SK-N-SH (cell line): ENCODE measurements around the gene FCHO1.

Experiments used
- FOXM1 ChIP-seq: IDR thresholded peaks from 2 replicates; pipeline ENCODE4 v1.4.0; 2012; ENCODE audit warnings: low read depth, mild to moderate bottlenecking
- MXI1 ChIP-seq: IDR thresholded peaks from 2 replicates; pipeline ENCODE4 v1.6.1; 2012; ENCODE audit warnings: mild to moderate bottlenecking, low read depth, low read length, improper control_type of control experiment
- POLR2AphosphoS5 ChIP-seq: IDR thresholded peaks from 2 replicates; pipeline ENCODE4 v1.6.1; 2012; ENCODE audit warnings: low read depth, low read length
- RAD21 ChIP-seq: IDR thresholded peaks from 2 replicates; pipeline ENCODE4 v1.6.1; 2012; ENCODE audit warnings: mild to moderate bottlenecking, low read length
- RCOR1 ChIP-seq: fragments of 150-350 bp; IDR thresholded peaks from 2 replicates; pipeline ENCODE4 v1.6.1; 2017; ENCODE audit warnings: antibody characterized with exemption, low read length
- RFX5 ChIP-seq: IDR thresholded peaks from 2 replicates; pipeline ENCODE4 v1.6.1; 2012; ENCODE audit warnings: mild to moderate bottlenecking, improper control_type of control experiment, low read length
- RXRA ChIP-seq: IDR thresholded peaks from 2 replicates; pipeline ENCODE4 v1.4.0; 2012; ENCODE audit warnings: low read depth, mild to moderate bottlenecking, borderline replicate concordance
- SMC3 ChIP-seq: IDR thresholded peaks from 2 replicates; pipeline ENCODE4 v1.6.1; 2012; ENCODE audit warnings: low read depth, low read length, improper control_type of control experiment
- TF ChIP-seq, protein P1 (sequence below): fragments of 200-600 bp; sonication (generic); IDR thresholded peaks from 2 replicates; pipeline ENCODE4 v1.6.1; 2017; ENCODE audit warnings: antibody characterized with exemption, mild to moderate bottlenecking, moderate library complexity
- TF ChIP-seq, protein P2 (sequence below): IDR thresholded peaks from 2 replicates; pipeline ENCODE4 v1.4.0; 2012; ENCODE audit warnings: low read depth

DNA sequence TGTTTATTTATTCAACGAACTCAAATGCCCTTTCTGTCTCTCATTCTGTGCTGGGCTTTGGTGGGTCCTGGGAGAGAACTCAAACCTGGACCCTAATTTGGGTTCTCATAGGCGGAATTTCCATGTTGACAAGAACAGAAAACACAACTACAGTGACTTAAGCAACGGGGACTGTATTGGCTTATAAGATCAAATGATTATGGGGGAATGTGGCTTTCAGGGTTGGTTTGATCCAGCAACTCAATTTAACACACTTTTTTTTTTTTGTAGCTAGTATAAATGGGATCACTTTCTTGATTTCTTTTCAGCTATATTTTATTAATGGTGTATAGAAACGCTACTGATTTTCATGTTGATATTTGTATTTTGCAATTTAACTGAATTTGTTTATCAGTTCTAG is 9.9 kb downstream of the FCHO1 start:
- TF ChIP-seq POLR2AphosphoS5, result no peak
- TF ChIP-seq, protein P1, sequence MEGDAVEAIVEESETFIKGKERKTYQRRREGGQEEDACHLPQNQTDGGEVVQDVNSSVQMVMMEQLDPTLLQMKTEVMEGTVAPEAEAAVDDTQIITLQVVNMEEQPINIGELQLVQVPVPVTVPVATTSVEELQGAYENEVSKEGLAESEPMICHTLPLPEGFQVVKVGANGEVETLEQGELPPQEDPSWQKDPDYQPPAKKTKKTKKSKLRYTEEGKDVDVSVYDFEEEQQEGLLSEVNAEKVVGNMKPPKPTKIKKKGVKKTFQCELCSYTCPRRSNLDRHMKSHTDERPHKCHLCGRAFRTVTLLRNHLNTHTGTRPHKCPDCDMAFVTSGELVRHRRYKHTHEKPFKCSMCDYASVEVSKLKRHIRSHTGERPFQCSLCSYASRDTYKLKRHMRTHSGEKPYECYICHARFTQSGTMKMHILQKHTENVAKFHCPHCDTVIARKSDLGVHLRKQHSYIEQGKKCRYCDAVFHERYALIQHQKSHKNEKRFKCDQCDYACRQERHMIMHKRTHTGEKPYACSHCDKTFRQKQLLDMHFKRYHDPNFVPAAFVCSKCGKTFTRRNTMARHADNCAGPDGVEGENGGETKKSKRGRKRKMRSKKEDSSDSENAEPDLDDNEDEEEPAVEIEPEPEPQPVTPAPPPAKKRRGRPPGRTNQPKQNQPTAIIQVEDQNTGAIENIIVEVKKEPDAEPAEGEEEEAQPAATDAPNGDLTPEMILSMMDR, result no peak
- no peak for TF ChIP-seq RAD21
- TF ChIP-seq, protein P2, sequence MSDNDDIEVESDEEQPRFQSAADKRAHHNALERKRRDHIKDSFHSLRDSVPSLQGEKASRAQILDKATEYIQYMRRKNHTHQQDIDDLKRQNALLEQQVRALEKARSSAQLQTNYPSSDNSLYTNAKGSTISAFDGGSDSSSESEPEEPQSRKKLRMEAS, result no peak
- TF ChIP-seq FOXM1, result no peak
- TF ChIP-seq MXI1, result no peak
- no peak for TF ChIP-seq RCOR1
- no peak for TF ChIP-seq RXRA
- no peak for TF ChIP-seq SMC3
- TF ChIP-seq RFX5, result no peak
